Stimulated activated memory B cell treated with anti-CD40 and anti-IgM and Interleukin-4, amounts not matched to agents 10 μg/mL and 1 μg/mL and 100 μg/mL, for 72 hours (primary cell): ENCODE measurements around the gene TMPRSS11B.

Experiments
- ATAC-seq: fragments of 150-1000 bp; cut with Tn5 transposase; 2 replicates; pipeline ENCODE4 v1.10.0; 2021
- H3K27ac Mint-ChIP-seq: one replicate; pipeline ENCODE4 v1.8.0; 2022; ENCODE audit warnings: mild to moderate bottlenecking, mixed read lengths
- H3K27me3 Mint-ChIP-seq: one replicate; pipeline ENCODE4 v1.8.0; 2022; ENCODE audit warnings: mixed read lengths
- H3K36me3 Mint-ChIP-seq: one replicate; pipeline ENCODE4 v1.8.0; 2022; ENCODE audit warnings: mixed read lengths
- H3K4me1 Mint-ChIP-seq: one replicate; pipeline ENCODE4 v1.8.0; 2022; ENCODE audit warnings: mixed read lengths
- H3K4me3 Mint-ChIP-seq: one replicate; pipeline ENCODE4 v1.8.0; 2022; ENCODE audit warnings: mild to moderate bottlenecking, moderate library complexity, mixed read lengths
- H3K9me3 Mint-ChIP-seq: one replicate; pipeline ENCODE4 v1.8.0; 2022; ENCODE audit warnings: mixed read lengths

The TMPRSS11B gene

GRCh38 chr4:68176904-68177303 lies 68.6 kb downstream of the TMPRSS11B start:
- no peak for ATAC-seq
- Mint-ChIP-seq H3K27ac (no peak overlapping the region), H3K27me3 (peaks cover 17% of the 10 kb centered on the region), H3K4me3 (no peak overlapping the region), H3K9me3 (peaks cover 2% of the 10 kb centered on the region), H3K36me3 (no peaks in the 10 kb centered on the region), H3K4me1 (no peaks in the 10 kb centered on the region)
